Right cardiac atrium (tissue), 5 donors: ENCODE data around the gene SSBP4. TPM values are rescaled to one million over a fixed set of nuclear protein-coding genes. Genes with fewer than 3 reads are reported as not detected.
A peak's percentile ranks its signal among the peaks of the same experiment; 100 is the strongest.

Source experiments
- ATAC-seq, 2 donors: fragments of 200-7000 bp; cut with Tn5 transposase; one replicate each; pipeline versions ENCODE4 v1.8.0 to v1.9.1; 2020; ENCODE audit warnings: moderate library complexity in 2 of 2, mild to moderate bottlenecking in 1 of 2
- DNase-seq, 3 donors: peaks; one replicate each; pipeline ENCODE4 v3.0.0-alpha.2; 2020
- H3K27ac ChIP-seq: one replicate; pipeline ENCODE4 v1.5.1; 2013; ENCODE audit warnings: mild to moderate bottlenecking, low read length, control low read depth, moderate library complexity
- H3K27me3 ChIP-seq: one replicate; pipeline ENCODE4 v1.6.1; 2013; ENCODE audit not compliant: control insufficient read depth, insufficient read depth
- H3K4me1 ChIP-seq: one replicate; pipeline ENCODE4 v1.6.1; 2013; ENCODE audit warnings: low read length; ENCODE audit not compliant: control insufficient read depth, insufficient read depth
- H3K4me3 ChIP-seq: one replicate; pipeline ENCODE4 v1.5.1; 2013; ENCODE audit warnings: low read length, control low read depth
- H3K9me3 ChIP-seq: one replicate; pipeline ENCODE4 v1.6.1; 2013; ENCODE audit warnings: low read length; ENCODE audit not compliant: control insufficient read depth
- WGBS: extraction: QIAGEN DNeasy Blood & Tissue Kit; methylation state at CpG from one replicate; pipeline ENCODE4 v1.1.7; 2013; 5-methylcytosine and 5-hydroxymethylcytosine counted together
- intact Hi-C, 4 donors: fragments of 100-400 bp; cut with DNase I; formaldehyde crosslinking; loops; one replicate each; pipeline versions ENCODE4 v1.11.0 to v1.14.0; 2022 to 2023
- polyA plus RNA-seq: library from polyadenylated mRNA; stranded (reverse); fragments of 200-250 nt; gene quantifications from one replicate; pipeline ENCODE4 v1.2.3, GENCODE V29; 2013
- total RNA-seq, 4 donors: library from RNA; stranded (reverse); fragmentation: NEBNext Ultra II Directional; extraction: Animal tissue kit (Norgen Biotek cat#: 25700); gene quantifications; one replicate each; pipeline ENCODE4 v1.2.1, GENCODE V29; 2021
- donor health status: healthy with polysubstance abuse.
- donor health status: DM: no; HTN: yes; CAD: no.
- donor health status: DM: no; HTN: no; CAD: no.
- donor health status: DM: no; HTN: yes; CAD: no; lungs with severe emphysema.
- donor health status: DM: yes; HTN: yes; CAD: no.

SSBP4 gene
- total and polyA plus RNA-seq, 5 donors = 32.7 to 40.0 (median 36.9) TPM

GRCh38 chr19:18385675-18386542 is 33.3 kb upstream of the SSBP4 start, which contains the start of gene GDF15:
Gene GDF15, plus strand, starts transcription at chr19:18386158. Its CDS starts 32 bp downstream, at chr19:18386190.
- no peak within 1 kb of the TSS for H3K4me3 ChIP-seq
- H3K27ac ChIP-seq = no peak within 1 kb of the TSS
- no peaks in the 10 kb centered on the region for H3K27me3 ChIP-seq
- peak; percentile 52 to 78 (median 71) for DNase-seq
- no peaks in the 10 kb centered on the region for H3K4me1 ChIP-seq
- H3K9me3 ChIP-seq = no peaks in the 10 kb centered on the region
- ATAC-seq = peak; percentile 44 to 45
- intact Hi-C loops = no loop called here
- WGBS = 41% methylated on average over 33 of the region's 33 CpGs

GRCh38 chr19:18386543-18387271 is 32.5 kb upstream of the SSBP4 start:
- H3K27me3 ChIP-seq = no peaks in the 10 kb centered on the region
- no peaks in the 10 kb centered on the region for H3K9me3 ChIP-seq
- 84% methylated on average over 14 of the region's 14 CpGs for WGBS
- DNase-seq (no peak), ATAC-seq (no peak)
- intact Hi-C loops = no loop called here
- H3K4me1 ChIP-seq = no peaks in the 10 kb centered on the region
- no peak overlapping the region for H3K27ac ChIP-seq
- no peak overlapping the region for H3K4me3 ChIP-seq

- Histone ChIP-seq H3K9me3 (no peaks in the 10 kb centered on the region), H3K4me1 (no peaks in the 10 kb centered on the region), H3K27ac (no peak overlapping the region), H3K4me3 (no peak overlapping the region), H3K27me3 (no peaks in the 10 kb centered on the region)
- intact Hi-C loops = no loop called here
- DNase-seq (peak; percentile 81 to 94 (median 94)), ATAC-seq (peak; percentile 90)
- 7% methylated on average over 86 of the region's 86 CpGs for WGBS
Observed at GRCh38 chr19:18388100-18388959, 30.9 kb upstream of the SSBP4 start.

GRCh38 chr19:18388960-18389725 is 30.1 kb upstream of the SSBP4 start:
- Histone ChIP-seq H3K27me3 (no peaks in the 10 kb centered on the region), H3K9me3 (no peaks in the 10 kb centered on the region), H3K4me3 (no peak overlapping the region), H3K4me1 (no peaks in the 10 kb centered on the region), H3K27ac (no peak overlapping the region)
- DNase-seq = no peak
- ATAC-seq = no peak
- WGBS = 82% methylated on average over 13 of the region's 13 CpGs
- intact Hi-C loops = no loop called here

GRCh38 chr19:18389726-18390064 is 29.5 kb upstream of the SSBP4 start:
- intact Hi-C loops = loop anchor here in 1 of 4 donors (10.0 kb wide), 1 partner anchor 115 kb away; the partner anchor contains the start of gene IQCN
- ATAC-seq = no peak
- Histone ChIP-seq H3K4me1 (no peaks in the 10 kb centered on the region), H3K27me3 (no peaks in the 10 kb centered on the region), H3K27ac (no peak overlapping the region), H3K4me3 (no peak overlapping the region), H3K9me3 (no peaks in the 10 kb centered on the region)
- no peak for DNase-seq

- 84% methylated on average over 6 of the region's 6 CpGs for WGBS
Observed at GRCh38 chr19:18390065-18390907, 28.9 kb upstream of the SSBP4 start.

GRCh38 chr19:18391509-18392075 is 27.6 kb upstream of the SSBP4 start:
- no peaks in the 10 kb centered on the region for H3K9me3 ChIP-seq
- ATAC-seq (no peak), DNase-seq (no peak)
- 76% methylated on average over 9 of the region's 9 CpGs for WGBS
- no peak overlapping the region for H3K4me3 ChIP-seq
- no peak overlapping the region for H3K27ac ChIP-seq
- H3K27me3 ChIP-seq = no peaks in the 10 kb centered on the region
- H3K4me1 ChIP-seq = no peaks in the 10 kb centered on the region
- intact Hi-C loops = loop anchor here in 1 of 4 donors (10.0 kb wide), 1 partner anchor 117 kb away; the partner anchor contains the start of gene IQCN

More at GRCh38 chr19:18390065-18390907, 28.9 kb upstream of the SSBP4 start:
- intact Hi-C loops = loop anchor here in 1 of 4 donors (10.0 kb wide), 1 partner anchor 115 kb away; the partner anchor contains the start of gene IQCN
- Histone ChIP-seq H3K9me3 (no peaks in the 10 kb centered on the region), H3K27ac (no peak overlapping the region), H3K4me1 (no peaks in the 10 kb centered on the region), H3K4me3 (no peak overlapping the region), H3K27me3 (no peaks in the 10 kb centered on the region)
- DNase-seq = no peak
- ATAC-seq = no peak

- peak; percentile 54 to 80 (median 75) for DNase-seq
- intact Hi-C loops = loop anchor here in 1 of 4 donors (10.0 kb wide), 1 partner anchor 118 kb away; the partner anchor contains the start of gene IQCN
- ATAC-seq = peak; percentile 28 to 47
- no peaks in the 10 kb centered on the region for H3K27me3 ChIP-seq
- H3K4me1 ChIP-seq = no peaks in the 10 kb centered on the region
- no peak overlapping the region for H3K4me3 ChIP-seq
- 59% methylated on average over 11 of the region's 11 CpGs for WGBS
- no peaks in the 10 kb centered on the region for H3K9me3 ChIP-seq
- no peak overlapping the region for H3K27ac ChIP-seq
Observed at GRCh38 chr19:18392417-18392816, 26.8 kb upstream of the SSBP4 start.

- H3K4me1 ChIP-seq = no peaks in the 10 kb centered on the region
- H3K9me3 ChIP-seq = no peaks in the 10 kb centered on the region
- H3K4me3 ChIP-seq = no peak overlapping the region
- H3K27me3 ChIP-seq = no peaks in the 10 kb centered on the region
- intact Hi-C loops = loop anchor here in 1 of 4 donors (10.0 kb wide), 1 partner anchor 118 kb away; the partner anchor contains the start of gene IQCN
- 65% methylated on average over 5 of the region's 5 CpGs for WGBS
- ATAC-seq (no peak), DNase-seq (no peak)
- no peak overlapping the region for H3K27ac ChIP-seq
Observed at GRCh38 chr19:18392926-18393325, 26.3 kb upstream of the SSBP4 start.
